K562 (cell line): Measurements from ENCODE around the gene MTREX.

ENCODE experiments used
- CBFB ChIP-seq: sonication (generic); formaldehyde crosslinking; IDR thresholded peaks from 2 replicates; pipeline ENCODE4 v1.4.0; 2020; ENCODE audit warnings: mild to moderate bottlenecking, missing genetic modification reagents
- CBX2 ChIP-seq: fragments of 200-600 bp; sonication (generic); IDR thresholded peaks from one replicate; pipeline ENCODE4 v1.6.1; 2012; ENCODE audit warnings: mild to moderate bottlenecking, low read length, inconsistent platforms; ENCODE audit not compliant: insufficient read depth, poor library complexity, severe bottlenecking
- MXI1 ChIP-seq: IDR thresholded peaks from 2 replicates; pipeline ENCODE4 v1.6.1; 2011; ENCODE audit warnings: low read depth, mild to moderate bottlenecking, improper control_type of control experiment, low read length
- NRF1 ChIP-seq, 2 experiments: fragments of 450-650 bp; IDR thresholded peaks in 1 of 2; conservative IDR thresholded peaks in 1 of 2; 2 replicates each; pipeline ENCODE4 v1.6.1; 2014; ENCODE audit warnings: mild to moderate bottlenecking in 2 of 2
- SMARCC2 ChIP-seq: fragments of 450-650 bp; IDR thresholded peaks from 2 replicates; pipeline ENCODE4 v1.6.1; 2017; ENCODE audit warnings: antibody characterized with exemption, moderate library complexity, mild to moderate bottlenecking, low read depth
- SPI1 ChIP-seq: IDR thresholded peaks from 2 replicates; pipeline ENCODE4 v1.6.1; 2011; ENCODE audit warnings: low read depth, low read length, control low read depth, borderline replicate concordance

GRCh38 chr5:55324815-55325418 is 17.1 kb downstream of the MTREX start:
- TF ChIP-seq CBX2 (no peak), MXI1 (no peak), SMARCC2 (no peak), NRF1 (conservative IDR thresholded peaks at IDR 0.05 in 1 of 2, IDR thresholded peaks at IDR 0.05 in 1 of 2) (no peak), CBFB (CRISPR knock-in tag) (no peak), SPI1 (no peak)
